H1 (cell line): ENCODE measurements around the gene IL32. TPM values are rescaled to one million over a fixed set of nuclear protein-coding genes. Genes with fewer than 3 reads are reported as not detected.

Experiments used
- CTCF ChIA-PET: fragments of 300-600 bp; sonication (Branson Sonifier 250); formaldehyde crosslinking; loops from one replicate; lab custom pipeline; 2021; ENCODE audit not compliant: partially characterized antibody; lab: Charles Lee
- POLR2A ChIA-PET: fragments of 300-600 bp; sonication (Branson Sonifier 250); formaldehyde crosslinking; loops from one replicate; lab custom pipeline; 2021; ENCODE audit warnings: inconsistent platforms; ENCODE audit not compliant: partially characterized antibody; lab: Charles Lee
- DNase-seq, 2 experiments: peaks; one replicate each; pipeline versions ENCODE4 v3.0.0 to v3.0.0-alpha.2; 2010 to 2022; ENCODE audit warnings: low spot score in 2 of 2, low read depth in 1 of 2, mixed read lengths in 1 of 2
- FAIRE-seq: peaks from 2 replicates; lab custom pipeline; 2011; peaks lifted over from hg19 to GRCh38; lab: Jason Lieb, UNC
- H2AFZ ChIP-seq: 2 replicates; pipeline ENCODE4 v1.8.1; 2012; ENCODE audit warnings: low read length, inconsistent platforms
- H2AK5ac ChIP-seq: 2 replicates; pipeline ENCODE4 v1.6.1; 2013; ENCODE audit warnings: low read depth, low read length
- H2BK120ac ChIP-seq: replicated peaks from 2 replicates; pipeline ENCODE3; 2013; ENCODE audit warnings: low read depth, low read length, inconsistent platforms
- H2BK12ac ChIP-seq: 2 replicates; pipeline ENCODE4 v1.6.1; 2013; ENCODE audit warnings: low read depth, low read length
- H2BK15ac ChIP-seq: 2 replicates; pipeline ENCODE4 v1.6.1; 2013; ENCODE audit warnings: low read length
- H2BK20ac ChIP-seq: 2 replicates; pipeline ENCODE4 v1.6.1; 2013; ENCODE audit warnings: low read length
- H2BK5ac ChIP-seq: 2 replicates; pipeline ENCODE4 v1.6.1; 2013; ENCODE audit warnings: low read depth, low read length
- H3K14ac ChIP-seq: 2 replicates; pipeline ENCODE4 v1.6.1; 2013; ENCODE audit warnings: inconsistent platforms; ENCODE audit not compliant: insufficient read length
- H3K18ac ChIP-seq: 2 replicates; pipeline ENCODE4 v1.6.1; 2013; ENCODE audit warnings: low read length; ENCODE audit errors: extremely low read depth
- H3K23ac ChIP-seq: 2 replicates; pipeline ENCODE4 v1.6.1; 2013; ENCODE audit warnings: inconsistent platforms; ENCODE audit not compliant: insufficient read length
- H3K23me2 ChIP-seq: 2 replicates; pipeline ENCODE4 v1.6.1; 2013; ENCODE audit warnings: low read depth, low read length
- H3K27ac ChIP-seq: 2 replicates; pipeline ENCODE4 v1.6.1; 2011; ENCODE audit warnings: low read depth, low read length, inconsistent platforms
- H3K27me3 ChIP-seq, 4 experiments: replicated peaks in 1 of 4; 1 replicate in 1 of 4; 2 replicates in 3 of 4; pipeline versions ENCODE4 v1.6.1 to v1.8.1; 2011 to 2013; ENCODE audit warnings: low read length in 3 of 4, mild to moderate bottlenecking in 3 of 4, inconsistent platforms in 2 of 4, mixed read lengths in 2 of 4, moderate library complexity in 1 of 4; ENCODE audit not compliant: control insufficient read depth in 3 of 4, insufficient read depth in 3 of 4; ENCODE audit errors: extremely low read depth in 1 of 4
- H3K36me3 ChIP-seq, 4 experiments: 2 replicates each; pipeline versions ENCODE4 v1.6.1 to v1.8.1; 2011 to 2013; ENCODE audit warnings: mild to moderate bottlenecking in 4 of 4, low read length in 3 of 4, moderate library complexity in 2 of 4, control low read depth in 1 of 4, inconsistent platforms in 1 of 4; ENCODE audit not compliant: insufficient read depth in 4 of 4, control insufficient read depth in 2 of 4
- H3K4ac ChIP-seq: replicated peaks from 2 replicates; pipeline ENCODE3; 2013; ENCODE audit warnings: low read length, low read depth, mixed read lengths, inconsistent platforms; ENCODE audit not compliant: insufficient read length
- H3K4me1 ChIP-seq, 4 experiments: replicated peaks in 1 of 4; 1 replicate in 1 of 4; 2 replicates in 3 of 4; pipeline versions ENCODE4 v1.6.1 to v1.8.1; 2011 to 2013; ENCODE audit warnings: low read length in 3 of 4, inconsistent platforms in 2 of 4, mixed read lengths in 1 of 4; ENCODE audit not compliant: insufficient read depth in 4 of 4, control insufficient read depth in 3 of 4
- H3K4me2 ChIP-seq, 2 experiments: 2 replicates each; pipeline versions ENCODE4 v1.6.1 to v1.8.1; 2011 to 2013; ENCODE audit warnings: low read depth in 2 of 2, low read length in 2 of 2, control low read depth in 1 of 2, inconsistent platforms in 1 of 2, mild to moderate bottlenecking in 1 of 2; ENCODE audit not compliant: insufficient read depth in 1 of 2
- H3K4me3 ChIP-seq, 4 experiments: fragments of 200-600, 300-600 bp in 1 of 4; sonication (generic), shearing (Covaris generic), sonication (Bioruptor Twin) in 1 of 4; 2 replicates each; pipeline versions ENCODE4 v1.5.1 to v1.8.1; 2011 to 2016; ENCODE audit warnings: low read length in 4 of 4, low read depth in 3 of 4, control low read depth in 2 of 4, inconsistent platforms in 2 of 4, mild to moderate bottlenecking in 2 of 4, mixed read lengths in 1 of 4, moderate library complexity in 1 of 4; ENCODE audit not compliant: insufficient read depth in 2 of 4; ENCODE audit errors: extremely low read depth in 1 of 4
- H3K56ac ChIP-seq: replicated peaks from 2 replicates; pipeline ENCODE3; 2013; ENCODE audit warnings: low read depth, mild to moderate bottlenecking, mixed read lengths, low read length, inconsistent platforms; ENCODE audit not compliant: insufficient read length
- H3K79me1 ChIP-seq: 2 replicates; pipeline ENCODE4 v1.6.1; 2013; ENCODE audit warnings: low read depth, low read length, control low read depth
- H3K79me2 ChIP-seq, 2 experiments: 2 replicates each; pipeline versions ENCODE4 v1.6.1 to v1.8.1; 2012 to 2013; ENCODE audit warnings: low read length in 2 of 2, mild to moderate bottlenecking in 2 of 2, inconsistent platforms in 1 of 2; ENCODE audit not compliant: insufficient read depth in 2 of 2, control insufficient read depth in 1 of 2
- H3K9ac ChIP-seq, 4 experiments: replicated peaks in 1 of 4; 1 replicate in 1 of 4; 2 replicates in 3 of 4; pipeline versions ENCODE4 v1.6.1 to v1.8.1; 2011 to 2013; ENCODE audit warnings: low read depth in 3 of 4, low read length in 3 of 4, control low read depth in 2 of 4, mild to moderate bottlenecking in 2 of 4, moderate library complexity in 2 of 4, inconsistent platforms in 1 of 4; ENCODE audit errors: extremely low read depth in 1 of 4
- H3K9me3 ChIP-seq, 2 experiments: 2 replicates each; pipeline versions ENCODE4 v1.6.1 to v1.8.1; 2012 to 2013; ENCODE audit warnings: mild to moderate bottlenecking in 2 of 2, moderate library complexity in 2 of 2, control low read depth in 1 of 2, inconsistent platforms in 1 of 2, low read depth in 1 of 2, low read length in 1 of 2, mixed read lengths in 1 of 2; ENCODE audit not compliant: insufficient read depth in 2 of 2
- H4K20me1 ChIP-seq, 2 experiments: replicated peaks in 1 of 2; 2 replicates each; pipeline versions ENCODE3 to v1.8.1; 2011 to 2013; ENCODE audit warnings: inconsistent platforms in 2 of 2, low read length in 2 of 2, mild to moderate bottlenecking in 1 of 2; ENCODE audit not compliant: insufficient read depth in 2 of 2, control insufficient read depth in 1 of 2
- H4K5ac ChIP-seq: 2 replicates; pipeline ENCODE4 v1.6.1; 2013; ENCODE audit warnings: low read length, low read depth, mixed read lengths, inconsistent platforms; ENCODE audit not compliant: insufficient read length
- H4K8ac ChIP-seq: 2 replicates; pipeline ENCODE4 v1.8.0; 2013; ENCODE audit warnings: mild to moderate bottlenecking, moderate library complexity, low read length, inconsistent platforms; ENCODE audit not compliant: insufficient read depth; ENCODE audit errors: extremely low read depth
- H4K91ac ChIP-seq: replicated peaks from 2 replicates; pipeline ENCODE3; 2013; ENCODE audit warnings: low read length, mixed read lengths, inconsistent platforms; ENCODE audit not compliant: insufficient read length
- POLR2A ChIP-seq, 2 experiments: IDR thresholded peaks; 1 replicate in 1 of 2; 2 replicates in 1 of 2; pipeline ENCODE4 v1.6.1; 2011; ENCODE audit warnings: low read depth in 2 of 2, low read length in 2 of 2, mild to moderate bottlenecking in 2 of 2; ENCODE audit errors: control extremely low read depth in 1 of 2
- POLR2AphosphoS5 ChIP-seq: IDR thresholded peaks from 2 replicates; pipeline ENCODE4 v1.6.1; 2011; ENCODE audit warnings: low read depth, low read length
- SP1 ChIP-seq: IDR thresholded peaks from 2 replicates; pipeline ENCODE4 v1.6.1; 2011; ENCODE audit warnings: low read depth, low read length
- WGBS, 2 experiments: shearing (Covaris generic) in 1 of 2; methylation state at CpG; one replicate each; pipeline versions ENCODE4 v1.1.6 to v1.1.7; 2013 to 2015; ENCODE audit warnings: low lambda C conversion rate in 2 of 2, mixed read lengths in 2 of 2, inconsistent platforms in 1 of 2, low coverage in 1 of 2, missing lambda C conversion rate in 1 of 2; ENCODE audit not compliant: insufficient replicate concordance in 2 of 2, insufficient coverage in 1 of 2, insufficient read length in 1 of 2; ENCODE audit errors: extremely low coverage in 1 of 2, missing lambda C conversion rate in 1 of 2; 5-methylcytosine and 5-hydroxymethylcytosine counted together
- polyA plus RNA-seq, 7 experiments: library from polyadenylated mRNA; depleted of rRNA in 3 of 7; stranded (reverse) in 5 of 7; unstranded in 2 of 7; fragments of >200 nt in 5 of 7; fragments of 200-250 nt in 2 of 7; gene quantifications; 1 replicate in 5 of 7; 2 replicates in 1 of 7; 4 replicates in 1 of 7; pipeline versions ENCODE4 v1.2.1 to v1.2.3, GENCODE V29; 2011 to 2013; ENCODE audit warnings: missing spikeins in 2 of 7, mixed read lengths in 2 of 7
- total RNA-seq: library from RNA; stranded (reverse); fragmentation: NEBNext Ultra II Directional; extraction: Animal tissue kit (Norgen Biotek cat#: 25700); gene quantifications from 2 replicates; pipeline ENCODE4 v1.2.1, GENCODE V29; 2021
- TF ChIP-seq, protein P1 (sequence below): IDR thresholded peaks from 2 replicates; pipeline ENCODE4 v1.6.1; 2012; ENCODE audit warnings: inconsistent platforms

IL32 gene
- total and polyA plus RNA-seq, 2 of the 8 experiments (the other 6 are each of a cell fraction or from before 2014, with no cell fraction given), result 2.7 to 5.0 TPM

DNA sequence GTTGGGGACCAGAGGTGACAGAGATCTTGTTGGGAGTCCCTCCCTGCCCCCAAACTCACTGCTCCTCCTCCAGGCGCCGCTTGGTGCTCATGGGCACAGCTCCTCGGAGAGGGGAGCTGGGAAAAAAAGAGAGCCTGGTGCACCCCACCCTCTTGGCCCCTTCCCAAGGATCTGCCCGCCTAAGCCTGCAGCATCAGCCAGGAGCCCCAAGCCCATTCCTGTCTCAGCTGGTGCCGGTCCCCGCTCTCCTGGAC, 42.1 kb upstream of the IL32 start:
- Histone ChIP-seq H3K4ac (no peak overlapping the region), H3K9ac (peak overlapping the region; percentile 46 to 89 (median 70); a peak in 6 of 7 replicates), H3K27me3 (no peaks in the 10 kb centered on the region), H3K14ac (no peak overlapping the region), H3K4me1 (peaks cover 0 to 23% (median 21%) of the 10 kb centered on the region in 4 experiments; a peak in 6 of 7 replicates), H3K79me1 (no peaks in the 10 kb centered on the region), H3K4me2 (peak overlapping the region; percentile 83 to 88), H3K4me3 (peak overlapping the region; percentile 39 to 97 (median 94)), H2AK5ac (0 out of 2 replicates have a peak overlapping the region, but pooled peaks have one; percentile 10), H3K56ac (no peak overlapping the region), H3K9me3 (no peaks in the 10 kb centered on the region), H4K5ac (peak overlapping the region; percentile 7), H4K8ac (peak overlapping the region; percentile 94; the same call in 1 of the 2 replicates), H3K23me2 (peaks cover 19% of the 10 kb centered on the region; the same call in 1 of the 2 replicates), H2BK20ac (no peak overlapping the region), H2BK5ac (peak overlapping the region; percentile 97), H2BK12ac (peak overlapping the region; percentile 96; the same call in 1 of the 2 replicates), H3K18ac (peak overlapping the region; percentile 93; the same call in 1 of the 2 replicates), H3K36me3 (peaks cover 0 to 19% (median 11%) of the 10 kb centered on the region in 4 experiments; a peak in 7 of 8 replicates), H2BK120ac (no peak overlapping the region), H2BK15ac (peak overlapping the region; percentile 61; the same call in 1 of the 2 replicates), H2AFZ (no peak overlapping the region), H3K79me2 (peaks cover 0 to 4% of the 10 kb centered on the region in 2 experiments; a peak in 1 of 4 replicates), H4K20me1 (peaks cover 5 to 23% of the 10 kb centered on the region in 2 experiments), H3K27ac (peak overlapping the region; percentile 94), H3K23ac (no peak overlapping the region), H4K91ac (peak overlapping the region; percentile 12)
- peak in 1 of 2 experiments; percentile 32; a peak in 1 of 3 replicates for TF ChIP-seq POLR2A (IDR thresholded peaks at IDR 0.05; ENCODE audit: control extremely low read depth in 1 of 2, low read depth in 2 of 2, low read length in 2 of 2)
- peak; percentile 89 for TF ChIP-seq POLR2AphosphoS5
- TF ChIP-seq SP1, result no peak
- TF ChIP-seq, protein P1, sequence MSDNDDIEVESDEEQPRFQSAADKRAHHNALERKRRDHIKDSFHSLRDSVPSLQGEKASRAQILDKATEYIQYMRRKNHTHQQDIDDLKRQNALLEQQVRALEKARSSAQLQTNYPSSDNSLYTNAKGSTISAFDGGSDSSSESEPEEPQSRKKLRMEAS, result no peak
- POLR2A ChIA-PET, result interaction anchor here (0.8 to 35.7 kb wide), 12 partner anchors 6 to 105 kb away, joined by 3 to 1808 read pairs (median 53); partner anchors contain the start of genes BICDL2, CLDN6, CLDN9 and HCFC1R1
- CTCF ChIA-PET, result interaction anchor here (1.2 to 23.8 kb wide), 7 partner anchors 8 to 75 kb away, joined by 3 to 639 read pairs (median 6); partner anchors contain the start of genes CLDN9 and ZSCAN10
- 4% methylated on average over 6 of the region's 6 CpGs; no CpG with 5 or more reads in 1 of the 2 experiments for WGBS, 2 experiments
- DNase-seq (no peak), FAIRE-seq (no peak)
